IMR-90 (cell line): ENCODE data around the gene BCL2. TPM values are rescaled to one million over a fixed set of nuclear protein-coding genes. Genes with fewer than 3 reads are reported as not detected.

ENCODE experiments used
- ATAC-seq: fragments of 200-7000 bp; cut with Tn5 transposase; 2 replicates; pipeline ENCODE4 v1.9.1; 2020; ENCODE audit warnings: low read depth, mild to moderate bottlenecking, moderate library complexity
- BruUV-seq: library from RNA; stranded (reverse); fragments of 400-500 nt; replicated peaks from 2 replicates; lab custom pipeline; 2021; lab: Mats Ljungman, UMichigan
- CTCF ChIA-PET: fragments of 300-600 bp; formaldehyde crosslinking; extraction: SDS; loops from one replicate; lab custom pipeline; 2021; ENCODE audit warnings: antibody characterized with exemption; lab: Yijun Ruan, JAX
- POLR2A ChIA-PET: fragments of 300-600 bp; sonication (Branson Sonifier 250); formaldehyde crosslinking; loops from one replicate; lab custom pipeline; 2022; ENCODE audit warnings: antibody characterized with exemption; ENCODE audit not compliant: unreplicated experiment; lab: Charles Lee
- DNase-seq: peaks from one replicate; pipeline ENCODE4 v3.0.0; 2013
- H2AFZ ChIP-seq: replicated peaks from 2 replicates; pipeline ENCODE3; 2013; ENCODE audit warnings: low read length, mild to moderate bottlenecking; ENCODE audit not compliant: poor library complexity
- H2AK5ac ChIP-seq: 2 replicates; pipeline ENCODE4 v1.6.1; 2013; ENCODE audit warnings: low read depth, low read length, inconsistent platforms
- H2AK9ac ChIP-seq: replicated peaks from 2 replicates; pipeline ENCODE3; 2013; ENCODE audit warnings: mild to moderate bottlenecking, low read depth, low read length, moderate library complexity; ENCODE audit not compliant: poor library complexity
- H2BK120ac ChIP-seq: 2 replicates; pipeline ENCODE4 v1.6.1; 2013; ENCODE audit warnings: low read depth, low read length, inconsistent platforms
- H2BK15ac ChIP-seq: 3 replicates; pipeline ENCODE4 v1.6.1; 2013; ENCODE audit warnings: low read depth, low read length, inconsistent platforms
- H2BK20ac ChIP-seq: 2 replicates; pipeline ENCODE4 v1.6.1; 2013; ENCODE audit warnings: low read depth, mild to moderate bottlenecking, inconsistent platforms, low read length, moderate library complexity
- H2BK5ac ChIP-seq: 2 replicates; pipeline ENCODE4 v1.6.1; 2013; ENCODE audit warnings: mild to moderate bottlenecking, low read depth, low read length, inconsistent platforms; ENCODE audit not compliant: poor library complexity, severe bottlenecking
- H3K14ac ChIP-seq: replicated peaks from 2 replicates; pipeline ENCODE4 v1.6.1; 2013; ENCODE audit warnings: low read depth, low read length, inconsistent platforms
- H3K18ac ChIP-seq: 2 replicates; pipeline ENCODE4 v1.6.1; 2013; ENCODE audit warnings: low read depth, low read length, control low read depth
- H3K23ac ChIP-seq: 2 replicates; pipeline ENCODE4 v1.6.1; 2013; ENCODE audit warnings: low read depth, low read length, inconsistent platforms
- H3K27ac ChIP-seq: 2 replicates; pipeline ENCODE4 v1.5.1; 2013; ENCODE audit warnings: mild to moderate bottlenecking, control low read depth, low read length; ENCODE audit not compliant: insufficient read depth
- H3K27me3 ChIP-seq: 2 replicates; pipeline ENCODE4 v1.6.1; 2013; ENCODE audit warnings: low read length; ENCODE audit not compliant: control insufficient read depth, insufficient read depth
- H3K36me3 ChIP-seq: 2 replicates; pipeline ENCODE4 v1.6.1; 2013; ENCODE audit warnings: low read length, mixed read lengths; ENCODE audit not compliant: control insufficient read depth, insufficient read depth
- H3K4ac ChIP-seq: 2 replicates; pipeline ENCODE4 v1.6.1; 2013; ENCODE audit warnings: low read depth, low read length, inconsistent platforms
- H3K4me1 ChIP-seq: 2 replicates; pipeline ENCODE4 v1.6.1; 2013; ENCODE audit warnings: low read length, mixed read lengths; ENCODE audit not compliant: control insufficient read depth, insufficient read depth
- H3K4me2 ChIP-seq: 2 replicates; pipeline ENCODE4 v1.6.1; 2013; ENCODE audit warnings: low read depth, mild to moderate bottlenecking, control low read depth, low read length, moderate library complexity
- H3K4me3 ChIP-seq: 2 replicates; pipeline ENCODE4 v1.5.1; 2013; ENCODE audit warnings: low read depth, mild to moderate bottlenecking, control low read depth, low read length, moderate library complexity; ENCODE audit not compliant: insufficient read depth
- H3K56ac ChIP-seq: 2 replicates; pipeline ENCODE4 v1.6.1; 2013; ENCODE audit warnings: low read length, inconsistent platforms; ENCODE audit not compliant: insufficient read depth; ENCODE audit errors: extremely low read depth
- H3K79me1 ChIP-seq, 2 experiments: 2 replicates each; pipeline ENCODE4 v1.6.1; 2013; ENCODE audit warnings: low read length in 2 of 2, inconsistent platforms in 1 of 2, low read depth in 1 of 2
- H3K9ac ChIP-seq: 2 replicates; pipeline ENCODE4 v1.6.1; 2013; ENCODE audit warnings: low read depth, low read length, control low read depth
- H3K9me1 ChIP-seq: 2 replicates; pipeline ENCODE4 v1.6.1; 2013; ENCODE audit warnings: low read length, inconsistent platforms; ENCODE audit not compliant: insufficient read depth
- H3K9me3 ChIP-seq: 2 replicates; pipeline ENCODE4 v1.6.1; 2013; ENCODE audit warnings: low read length; ENCODE audit not compliant: control insufficient read depth, insufficient read depth
- H4K20me1 ChIP-seq: 2 replicates; pipeline ENCODE4 v1.6.1; 2013; ENCODE audit warnings: low read length, inconsistent platforms; ENCODE audit not compliant: insufficient read depth
- H4K5ac ChIP-seq: 2 replicates; pipeline ENCODE4 v1.6.1; 2013; ENCODE audit warnings: mild to moderate bottlenecking, low read depth, low read length, control low read depth
- H4K8ac ChIP-seq, 2 experiments: 2 replicates each; pipeline ENCODE4 v1.6.1; 2013; ENCODE audit warnings: low read depth in 2 of 2, low read length in 2 of 2, control low read depth in 1 of 2, inconsistent platforms in 1 of 2
- H4K91ac ChIP-seq: 2 replicates; pipeline ENCODE4 v1.6.1; 2013; ENCODE audit warnings: low read depth, low read length, inconsistent platforms; ENCODE audit not compliant: insufficient read depth
- BHLHE40 ChIP-seq: fragments of 150-350 bp; IDR thresholded peaks from 2 replicates; pipeline ENCODE4 v1.6.1; 2016; ENCODE audit warnings: mild to moderate bottlenecking, low read depth, low read length
- CEBPB ChIP-seq: IDR thresholded peaks from 2 replicates; pipeline ENCODE4 v1.6.1; 2012; ENCODE audit warnings: low read depth, low read length, improper control_type of control experiment
- CHD1 ChIP-seq: IDR thresholded peaks from 2 replicates; pipeline ENCODE4 v1.6.1; 2012; ENCODE audit warnings: low read depth, low read length, improper control_type of control experiment
- FOS ChIP-seq: fragments of 150-350 bp; IDR thresholded peaks from 2 replicates; pipeline ENCODE4 v1.6.1; 2016; ENCODE audit warnings: low read depth, low read length
- MAFK ChIP-seq: IDR thresholded peaks from 2 replicates; pipeline ENCODE4 v1.6.1; 2012; ENCODE audit warnings: low read depth, low read length, improper control_type of control experiment
- MXI1 ChIP-seq: IDR thresholded peaks from 2 replicates; pipeline ENCODE4 v1.6.1; 2012; ENCODE audit warnings: low read depth, mild to moderate bottlenecking, low read length, moderate library complexity, borderline replicate concordance
- NFE2L2 ChIP-seq: fragments of 150-350 bp; IDR thresholded peaks from 2 replicates; pipeline ENCODE4 v1.6.1; 2016; ENCODE audit warnings: low read depth, mild to moderate bottlenecking, low read length
- POLR2A ChIP-seq: IDR thresholded peaks from 2 replicates; pipeline ENCODE4 v1.6.1; 2012; ENCODE audit warnings: mild to moderate bottlenecking, low read depth, low read length
- RAD21 ChIP-seq: IDR thresholded peaks from 2 replicates; pipeline ENCODE4 v1.6.1; 2012; ENCODE audit warnings: low read length, improper control_type of control experiment
- RCOR1 ChIP-seq: IDR thresholded peaks from 2 replicates; pipeline ENCODE4 v1.6.1; 2012; ENCODE audit warnings: mild to moderate bottlenecking, low read length, improper control_type of control experiment; ENCODE audit not compliant: insufficient replicate concordance
- USF2 ChIP-seq: fragments of 150-350 bp; IDR thresholded peaks from 2 replicates; pipeline ENCODE4 v1.6.1; 2017; ENCODE audit warnings: mild to moderate bottlenecking, antibody characterized with exemption, low read length, low read depth
- WGBS, 2 experiments: methylation state at CpG; one replicate each; pipeline versions ENCODE4 v1.1.5 to v1.1.7; 2013; ENCODE audit warnings: missing lambda C conversion rate in 2 of 2; ENCODE audit not compliant: insufficient read length in 1 of 2; ENCODE audit errors: extremely low coverage in 2 of 2; 5-methylcytosine and 5-hydroxymethylcytosine counted together
- dilution Hi-C: fragments of 300-500 bp; cut with HindIII; formaldehyde crosslinking; loops from one replicate; pipeline ENCODE4 v1.14.3; 2018; ENCODE audit warnings: low sequenced_read_pairs; ENCODE audit not compliant: unreplicated experiment
- in situ Hi-C: fragments of 300-500 bp; cut with MboI; formaldehyde crosslinking; loops from 3 replicates; pipeline ENCODE4 v1.14.3; 2019; ENCODE audit warnings: low sequenced_read_pairs, inconsistent platforms, mixed read lengths
- intact Hi-C: fragments of 100-400 bp; cut with micrococcal nuclease; formaldehyde crosslinking; loops from 2 replicates; pipeline ENCODE4 v1.10.0; 2022
- polyA plus RNA-seq, 3 experiments: library from polyadenylated mRNA; depleted of rRNA; stranded (reverse); fragments of >200 nt; gene quantifications; 2 replicates each; pipeline ENCODE4 v1.2.3, GENCODE V29; 2012; ENCODE audit warnings: low replicate concordance in 1 of 3
- total RNA-seq: library from RNA; depleted of rRNA; stranded (reverse); fragments of >200 nt; gene quantifications from 2 replicates; pipeline ENCODE4 v1.2.3, GENCODE V29; 2012
- TF ChIP-seq, protein P1 (sequence below): conservative IDR thresholded peaks from 2 replicates; pipeline ENCODE4 v1.5.1; 2012; ENCODE audit warnings: mild to moderate bottlenecking, low read depth, low read length, improper control_type of control experiment

Gene BCL2
- total and polyA plus RNA-seq, 2 of the 4 experiments (the other 2 are of a cell fraction): 0.24 to 0.54 TPM

DNA sequence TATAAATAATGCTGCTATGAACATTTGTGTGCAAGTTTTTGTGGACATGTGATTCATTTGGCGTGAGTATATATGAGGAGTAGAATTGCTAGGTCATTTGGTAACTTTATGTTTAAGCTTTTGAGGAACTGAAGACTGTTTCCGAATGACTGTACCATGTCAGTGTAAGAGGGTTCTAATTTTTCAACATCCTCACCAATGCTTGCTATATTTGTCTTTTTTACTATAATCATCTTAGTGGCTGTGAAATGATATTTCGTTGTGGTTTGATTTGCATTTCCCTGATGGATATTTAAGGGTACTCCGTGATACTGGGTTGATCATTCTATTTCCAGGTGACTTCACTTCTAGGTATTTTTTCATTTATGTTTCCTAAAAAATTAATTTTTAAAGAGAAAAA lies 241.1 kb downstream of the BCL2 start:
- no peak overlapping the region for H2AK5ac ChIP-seq
- no peak overlapping the region for H4K5ac ChIP-seq
- H3K27me3 ChIP-seq: peaks cover 2% of the 10 kb centered on the region; the same call in 1 of the 2 replicates
- no peak overlapping the region for H3K4ac ChIP-seq
- no peaks in the 10 kb centered on the region for H3K79me1 ChIP-seq
- no TSS peak for BruUV-seq
- H3K56ac ChIP-seq: no peak overlapping the region
- no peak overlapping the region for H3K14ac ChIP-seq
- H2BK5ac ChIP-seq: no peak overlapping the region
- no peak overlapping the region for H3K18ac ChIP-seq
- DNase-seq: no peak
- in situ Hi-C loops: no loop called here
- H3K9me1 ChIP-seq: no peaks in the 10 kb centered on the region
- H4K20me1 ChIP-seq: no peaks in the 10 kb centered on the region
- H3K23ac ChIP-seq: no peak overlapping the region
- no peak overlapping the region for H3K9ac ChIP-seq
- dilution Hi-C loops: no loop called here
- ChIA-PET POLR2A (no interaction called here), CTCF (no interaction called here)
- no peaks in the 10 kb centered on the region for H3K4me1 ChIP-seq
- no peak overlapping the region for H2AFZ ChIP-seq
- H4K91ac ChIP-seq: no peak overlapping the region
- no peak overlapping the region for H3K4me3 ChIP-seq
- no peak overlapping the region for H2BK20ac ChIP-seq
- no CpG with 5 or more reads among the region's 4 CpGs for WGBS, 2 experiments
- H3K9me3 ChIP-seq: no peaks in the 10 kb centered on the region
- ATAC-seq: no peak
- H3K36me3 ChIP-seq: no peaks in the 10 kb centered on the region
- intact Hi-C loops: no loop called here
- no peak overlapping the region for H4K8ac ChIP-seq
- H2AK9ac ChIP-seq: no peak overlapping the region
- no peak overlapping the region for H2BK120ac ChIP-seq
- no peak overlapping the region for H2BK15ac ChIP-seq
- H3K4me2 ChIP-seq: no peak overlapping the region
- TF ChIP-seq CEBPB (no peak), NFE2L2 (no peak), CHD1 (no peak), RAD21 (no peak), MAFK (no peak), USF2 (no peak), RCOR1 (no peak), BHLHE40 (no peak), FOS (no peak), POLR2A (no peak), MXI1 (no peak)
- TF ChIP-seq, protein P1, sequence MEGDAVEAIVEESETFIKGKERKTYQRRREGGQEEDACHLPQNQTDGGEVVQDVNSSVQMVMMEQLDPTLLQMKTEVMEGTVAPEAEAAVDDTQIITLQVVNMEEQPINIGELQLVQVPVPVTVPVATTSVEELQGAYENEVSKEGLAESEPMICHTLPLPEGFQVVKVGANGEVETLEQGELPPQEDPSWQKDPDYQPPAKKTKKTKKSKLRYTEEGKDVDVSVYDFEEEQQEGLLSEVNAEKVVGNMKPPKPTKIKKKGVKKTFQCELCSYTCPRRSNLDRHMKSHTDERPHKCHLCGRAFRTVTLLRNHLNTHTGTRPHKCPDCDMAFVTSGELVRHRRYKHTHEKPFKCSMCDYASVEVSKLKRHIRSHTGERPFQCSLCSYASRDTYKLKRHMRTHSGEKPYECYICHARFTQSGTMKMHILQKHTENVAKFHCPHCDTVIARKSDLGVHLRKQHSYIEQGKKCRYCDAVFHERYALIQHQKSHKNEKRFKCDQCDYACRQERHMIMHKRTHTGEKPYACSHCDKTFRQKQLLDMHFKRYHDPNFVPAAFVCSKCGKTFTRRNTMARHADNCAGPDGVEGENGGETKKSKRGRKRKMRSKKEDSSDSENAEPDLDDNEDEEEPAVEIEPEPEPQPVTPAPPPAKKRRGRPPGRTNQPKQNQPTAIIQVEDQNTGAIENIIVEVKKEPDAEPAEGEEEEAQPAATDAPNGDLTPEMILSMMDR: no peak
- no peak overlapping the region for H3K27ac ChIP-seq
